ENCODE data around the gene IQSEC3.

IQSEC3 gene

GRCh38 chr12:89653-90052, 23.1 kb downstream of the IQSEC3 start:
- Histone ChIP-seq H3K36me3 (ENCODE audit: insufficient read depth, low read length) (no peaks in the 10 kb centered on the region), H3K4me3 (ENCODE audit: low read length) (no peak overlapping the region), H3K4me2 (ENCODE audit: low read length) (no peak overlapping the region), H3K27me3 (ENCODE audit: control insufficient read depth, insufficient read depth, low read length) (peaks cover 39% of the 10 kb centered on the region), H3K9ac (ENCODE audit: low read depth, low read length) (no peak overlapping the region), H3K9me3 (replicated peaks; ENCODE audit: low read length) (no peaks in the 10 kb centered on the region), H3K4me1 (ENCODE audit: control insufficient read depth, insufficient read depth, low read length) (no peaks in the 10 kb centered on the region)

- Histone ChIP-seq H3K27me3 (ENCODE audit: control insufficient read depth, insufficient read depth, low read length) (peaks cover 31% of the 10 kb centered on the region), H3K4me3 (ENCODE audit: low read length) (no peak overlapping the region), H3K9me3 (replicated peaks; ENCODE audit: low read length) (no peaks in the 10 kb centered on the region), H3K4me2 (ENCODE audit: low read length) (no peak overlapping the region), H3K9ac (ENCODE audit: low read depth, low read length) (no peak overlapping the region), H3K36me3 (ENCODE audit: insufficient read depth, low read length) (no peaks in the 10 kb centered on the region), H3K4me1 (ENCODE audit: control insufficient read depth, insufficient read depth, low read length) (no peaks in the 10 kb centered on the region)
Observed at GRCh38 chr12:91213-91612, 24.6 kb downstream of the IQSEC3 start.

- Histone ChIP-seq H3K9ac (ENCODE audit: low read depth, low read length) (no peak overlapping the region), H3K4me1 (ENCODE audit: control insufficient read depth, insufficient read depth, low read length) (no peaks in the 10 kb centered on the region), H3K27me3 (ENCODE audit: control insufficient read depth, insufficient read depth, low read length) (peaks cover 37% of the 10 kb centered on the region), H3K36me3 (ENCODE audit: insufficient read depth, low read length) (no peaks in the 10 kb centered on the region), H3K4me3 (ENCODE audit: low read length) (no peak overlapping the region), H3K4me2 (ENCODE audit: low read length) (no peak overlapping the region), H3K9me3 (replicated peaks; ENCODE audit: low read length) (no peaks in the 10 kb centered on the region)
Observed at GRCh38 chr12:93266-94005, 26.9 kb downstream of the IQSEC3 start.

GRCh38 chr12:96543-96942, 30.0 kb downstream of the IQSEC3 start:
- Histone ChIP-seq H3K9ac (ENCODE audit: low read depth, low read length) (no peak overlapping the region), H3K9me3 (replicated peaks; ENCODE audit: low read length) (no peaks in the 10 kb centered on the region), H3K4me2 (ENCODE audit: low read length) (no peak overlapping the region), H3K4me3 (ENCODE audit: low read length) (no peak overlapping the region), H3K4me1 (ENCODE audit: control insufficient read depth, insufficient read depth, low read length) (no peaks in the 10 kb centered on the region), H3K36me3 (ENCODE audit: insufficient read depth, low read length) (no peaks in the 10 kb centered on the region), H3K27me3 (ENCODE audit: control insufficient read depth, insufficient read depth, low read length) (peaks cover 53% of the 10 kb centered on the region)

- Histone ChIP-seq H3K4me1 (ENCODE audit: control insufficient read depth, insufficient read depth, low read length) (no peaks in the 10 kb centered on the region), H3K4me3 (ENCODE audit: low read length) (no peak overlapping the region), H3K27me3 (ENCODE audit: control insufficient read depth, insufficient read depth, low read length) (peaks cover 54% of the 10 kb centered on the region), H3K9me3 (replicated peaks; ENCODE audit: low read length) (no peaks in the 10 kb centered on the region), H3K4me2 (ENCODE audit: low read length) (no peak overlapping the region), H3K36me3 (ENCODE audit: insufficient read depth, low read length) (no peaks in the 10 kb centered on the region), H3K9ac (ENCODE audit: low read depth, low read length) (no peak overlapping the region)
Observed at GRCh38 chr12:98924-99352, 32.4 kb downstream of the IQSEC3 start.

- peaks cover 56% of the 10 kb centered on the region for H3K27me3 ChIP-seq (ENCODE audit: control insufficient read depth, insufficient read depth, low read length)
- no peak overlapping the region for H3K4me2 ChIP-seq (ENCODE audit: low read length)
- no peak overlapping the region for H3K4me3 ChIP-seq (ENCODE audit: low read length)
- H3K4me1 ChIP-seq (ENCODE audit: control insufficient read depth, insufficient read depth, low read length), result no peaks in the 10 kb centered on the region
- no peak overlapping the region for H3K9ac ChIP-seq (ENCODE audit: low read depth, low read length)
- H3K36me3 ChIP-seq (ENCODE audit: insufficient read depth, low read length), result no peaks in the 10 kb centered on the region
- no peaks in the 10 kb centered on the region for H3K9me3 ChIP-seq (replicated peaks; ENCODE audit: low read length)
Observed at GRCh38 chr12:99605-100004, 33.0 kb downstream of the IQSEC3 start.

- Histone ChIP-seq H3K9me3 (replicated peaks; ENCODE audit: low read length) (no peaks in the 10 kb centered on the region), H3K4me3 (ENCODE audit: low read length) (no peak overlapping the region), H3K36me3 (ENCODE audit: insufficient read depth, low read length) (no peaks in the 10 kb centered on the region), H3K9ac (ENCODE audit: low read depth, low read length) (no peak overlapping the region), H3K4me1 (ENCODE audit: control insufficient read depth, insufficient read depth, low read length) (no peaks in the 10 kb centered on the region), H3K4me2 (ENCODE audit: low read length) (no peak overlapping the region), H3K27me3 (ENCODE audit: control insufficient read depth, insufficient read depth, low read length) (peaks cover 69% of the 10 kb centered on the region)
Observed at GRCh38 chr12:101969-102878, 35.7 kb downstream of the IQSEC3 start.

GRCh38 chr12:102879-103168, 36.3 kb downstream of the IQSEC3 start:
- no peak overlapping the region for H3K4me2 ChIP-seq (ENCODE audit: low read length)
- no peak overlapping the region for H3K9ac ChIP-seq (ENCODE audit: low read depth, low read length)
- H3K36me3 ChIP-seq (ENCODE audit: insufficient read depth, low read length), result no peaks in the 10 kb centered on the region
- no peaks in the 10 kb centered on the region for H3K4me1 ChIP-seq (ENCODE audit: control insufficient read depth, insufficient read depth, low read length)
- H3K9me3 ChIP-seq (replicated peaks; ENCODE audit: low read length), result no peaks in the 10 kb centered on the region
- no peak overlapping the region for H3K4me3 ChIP-seq (ENCODE audit: low read length)
- H3K27me3 ChIP-seq (ENCODE audit: control insufficient read depth, insufficient read depth, low read length), result peaks cover 64% of the 10 kb centered on the region

- Histone ChIP-seq H3K4me3 (ENCODE audit: low read length) (no peak overlapping the region), H3K36me3 (ENCODE audit: insufficient read depth, low read length) (no peaks in the 10 kb centered on the region), H3K27me3 (ENCODE audit: control insufficient read depth, insufficient read depth, low read length) (peaks cover 62% of the 10 kb centered on the region), H3K4me1 (ENCODE audit: control insufficient read depth, insufficient read depth, low read length) (no peaks in the 10 kb centered on the region), H3K9me3 (replicated peaks; ENCODE audit: low read length) (no peaks in the 10 kb centered on the region), H3K9ac (ENCODE audit: low read depth, low read length) (no peak overlapping the region), H3K4me2 (ENCODE audit: low read length) (no peak overlapping the region)
Observed at GRCh38 chr12:103169-103981, 36.8 kb downstream of the IQSEC3 start.

- no peaks in the 10 kb centered on the region for H3K4me1 ChIP-seq (ENCODE audit: control insufficient read depth, insufficient read depth, low read length)
Observed at GRCh38 chr12:104551-105081, 38.0 kb downstream of the IQSEC3 start.

GRCh38 chr12:105696-106095, 39.1 kb downstream of the IQSEC3 start:
- Histone ChIP-seq H3K4me1 (ENCODE audit: control insufficient read depth, insufficient read depth, low read length) (no peaks in the 10 kb centered on the region), H3K27me3 (ENCODE audit: control insufficient read depth, insufficient read depth, low read length) (peaks cover 60% of the 10 kb centered on the region), H3K9ac (ENCODE audit: low read depth, low read length) (no peak overlapping the region), H3K4me3 (ENCODE audit: low read length) (no peak overlapping the region), H3K36me3 (ENCODE audit: insufficient read depth, low read length) (no peaks in the 10 kb centered on the region), H3K4me2 (ENCODE audit: low read length) (no peak overlapping the region), H3K9me3 (replicated peaks; ENCODE audit: low read length) (no peaks in the 10 kb centered on the region)

More at GRCh38 chr12:104551-105081, 38.0 kb downstream of the IQSEC3 start:
- H3K9me3 ChIP-seq (replicated peaks; ENCODE audit: low read length), result no peaks in the 10 kb centered on the region
- no peak overlapping the region for H3K4me3 ChIP-seq (ENCODE audit: low read length)
- H3K9ac ChIP-seq (ENCODE audit: low read depth, low read length), result no peak overlapping the region
- H3K27me3 ChIP-seq (ENCODE audit: control insufficient read depth, insufficient read depth, low read length), result peaks cover 60% of the 10 kb centered on the region
- no peak overlapping the region for H3K4me2 ChIP-seq (ENCODE audit: low read length)
- H3K36me3 ChIP-seq (ENCODE audit: insufficient read depth, low read length), result no peaks in the 10 kb centered on the region
